HEK293 (cell line): Measurements from ENCODE around the gene FBXO36.

ENCODE experiments used
- CTCF ChIA-PET: fragments of 350-600 bp; formaldehyde crosslinking; extraction: SDS; loops from one replicate; lab custom pipeline; 2021; ENCODE audit warnings: antibody characterized with exemption; lab: Yijun Ruan, JAX
- POLR2A ChIA-PET: fragments of 300-600 bp; formaldehyde crosslinking; extraction: SDS; loops from one replicate; lab custom pipeline; 2020; ENCODE audit warnings: antibody characterized with exemption, inconsistent platforms; lab: Yijun Ruan, JAX
- H3K27ac ChIP-seq: fragments of 200-500 bp; sonication (Bioruptor generic); 2 replicates; pipeline ENCODE4 v1.5.1; 2014; ENCODE audit warnings: low read depth, low read length, control low read depth, inconsistent platforms; ENCODE audit errors: extremely low read depth
- H3K36me3 ChIP-seq, 2 experiments: fragments of 200-500 bp in 1 of 2; sonication (Bioruptor generic) in 1 of 2; 1 replicate in 1 of 2; 2 replicates in 1 of 2; pipeline ENCODE4 v1.5.1; 2014 to 2017; ENCODE audit warnings: inconsistent platforms in 2 of 2, low read length in 2 of 2; ENCODE audit not compliant: control insufficient read depth in 2 of 2, insufficient read depth in 1 of 2
- H3K4me1 ChIP-seq: fragments of 200-500 bp; sonication (Bioruptor generic); 2 replicates; pipeline ENCODE4 v1.5.1; 2014; ENCODE audit warnings: mild to moderate bottlenecking, low read length, inconsistent platforms; ENCODE audit not compliant: control insufficient read depth, insufficient read depth
- H3K4me3 ChIP-seq: 2 replicates; pipeline ENCODE4 v1.5.1; 2011; ENCODE audit warnings: low read depth, mild to moderate bottlenecking, control low read depth, low read length, moderate library complexity
- H3K9me3 ChIP-seq: fragments of 200-500 bp; sonication (Bioruptor generic); 2 replicates; pipeline ENCODE4 v1.5.1; 2014; ENCODE audit warnings: low read depth, low read length, inconsistent platforms; ENCODE audit not compliant: control insufficient read depth, insufficient read depth
- EGR2 ChIP-seq: fragments of 450-650 bp; formaldehyde crosslinking; IDR thresholded peaks from 2 replicates; pipeline ENCODE4 v1.5.1; 2016; ENCODE audit warnings: low read depth, missing biosample characterization, missing genetic modification characterization
- HOXA7 ChIP-seq: sonication (generic); formaldehyde crosslinking; IDR thresholded peaks from 2 replicates; pipeline ENCODE4 v1.8.1; 2022; ENCODE audit warnings: missing genetic modification reagents, borderline replicate concordance
- KLF7 ChIP-seq: fragments of 450-650 bp; formaldehyde crosslinking; IDR thresholded peaks from 2 replicates; pipeline ENCODE4 v1.5.1; 2016; ENCODE audit warnings: missing biosample characterization, missing genetic modification characterization, borderline replicate concordance
- KLF8 ChIP-seq: fragments of 450-650 bp; formaldehyde crosslinking; IDR thresholded peaks from 2 replicates; pipeline ENCODE4 v1.5.1; 2016; ENCODE audit warnings: missing biosample characterization, missing genetic modification characterization
- MEIS1 ChIP-seq: sonication (generic); formaldehyde crosslinking; IDR thresholded peaks from 2 replicates; pipeline ENCODE4 v1.8.1; 2022; ENCODE audit warnings: missing genetic modification reagents, mild to moderate bottlenecking, borderline replicate concordance
- SCRT2 ChIP-seq: fragments of 450-650 bp; formaldehyde crosslinking; IDR thresholded peaks from 2 replicates; pipeline ENCODE4 v1.5.1; 2016; ENCODE audit warnings: missing biosample characterization, missing genetic modification characterization
- ZBTB17 ChIP-seq: fragments of 450-650 bp; formaldehyde crosslinking; IDR thresholded peaks from 2 replicates; pipeline ENCODE4 v1.5.1; 2016; ENCODE audit warnings: missing biosample characterization, missing genetic modification characterization
- ZBTB20 ChIP-seq: fragments of 450-650 bp; formaldehyde crosslinking; IDR thresholded peaks from 2 replicates; pipeline ENCODE4 v1.5.1; 2016; ENCODE audit warnings: missing biosample characterization, missing genetic modification characterization
- ZFP41 ChIP-seq: fragments of 450-650 bp; formaldehyde crosslinking; IDR thresholded peaks from 2 replicates; pipeline ENCODE4 v1.5.1; 2016; ENCODE audit warnings: missing biosample characterization, missing genetic modification characterization, borderline replicate concordance
- ZNF112 ChIP-seq: fragments of 450-650 bp; formaldehyde crosslinking; IDR thresholded peaks from 2 replicates; pipeline ENCODE4 v1.5.0; 2017; ENCODE audit warnings: missing biosample characterization, missing genetic modification characterization
- ZNF302 ChIP-seq: fragments of 450-650 bp; formaldehyde crosslinking; IDR thresholded peaks from 2 replicates; pipeline ENCODE4 v1.5.1; 2016; ENCODE audit warnings: missing biosample characterization, missing genetic modification characterization, low read depth
- ZNF350 ChIP-seq: fragments of 450-650 bp; formaldehyde crosslinking; IDR thresholded peaks from 2 replicates; pipeline ENCODE4 v1.5.0; 2017; ENCODE audit warnings: missing biosample characterization, mild to moderate bottlenecking, missing genetic modification characterization
- ZNF501 ChIP-seq: fragments of 450-650 bp; formaldehyde crosslinking; IDR thresholded peaks from 2 replicates; pipeline ENCODE4 v1.5.1; 2016; ENCODE audit warnings: missing biosample characterization, missing genetic modification characterization
- ZNF544 ChIP-seq: fragments of 450-650 bp; formaldehyde crosslinking; IDR thresholded peaks from 2 replicates; pipeline ENCODE4 v1.5.0; 2017; ENCODE audit warnings: missing biosample characterization, missing genetic modification characterization
- ZNF549 ChIP-seq: fragments of 450-650 bp; IDR thresholded peaks from 2 replicates; pipeline ENCODE4 v1.5.1; 2018; ENCODE audit warnings: missing biosample characterization, missing genetic modification characterization, mild to moderate bottlenecking, inconsistent platforms, moderate library complexity
- ZNF629 ChIP-seq: fragments of 450-650 bp; formaldehyde crosslinking; IDR thresholded peaks from 2 replicates; pipeline ENCODE4 v1.5.1; 2017; ENCODE audit warnings: missing biosample characterization, missing genetic modification characterization
- TF ChIP-seq, protein P1 (sequence below): fragments of 450-650 bp; formaldehyde crosslinking; IDR thresholded peaks from 2 replicates; pipeline ENCODE4 v1.5.1; 2017; ENCODE audit warnings: missing biosample characterization, missing genetic modification characterization
- TF ChIP-seq, protein P2 (sequence below): fragments of 450-650 bp; formaldehyde crosslinking; IDR thresholded peaks from 2 replicates; pipeline ENCODE4 v1.5.1; 2016; ENCODE audit warnings: missing biosample characterization, missing genetic modification characterization
- TF ChIP-seq, protein P3 (sequence below): fragments of 450-650 bp; IDR thresholded peaks from 2 replicates; pipeline ENCODE4 v1.5.1; 2018; ENCODE audit warnings: missing biosample characterization, mild to moderate bottlenecking, missing genetic modification characterization
- TF ChIP-seq, protein P4 (sequence below): fragments of 450-650 bp; formaldehyde crosslinking; IDR thresholded peaks from 2 replicates; pipeline ENCODE4 v1.5.1; 2016; ENCODE audit warnings: missing biosample characterization, missing genetic modification characterization

FBXO36 gene

GRCh38 chr2:230011617-230012016 lies 89.3 kb downstream of the FBXO36 start (continued):
- TF ChIP-seq ZNF501 (tag by site-specific recombination) (no peak), ZFP41 (tag by site-specific recombination) (no peak), ZBTB17 (no peak), ZNF544 (no peak), ZNF302 (tag by site-specific recombination) (no peak), ZNF112 (no peak), ZBTB20 (tag by site-specific recombination) (no peak)
- TF ChIP-seq, protein P1, sequence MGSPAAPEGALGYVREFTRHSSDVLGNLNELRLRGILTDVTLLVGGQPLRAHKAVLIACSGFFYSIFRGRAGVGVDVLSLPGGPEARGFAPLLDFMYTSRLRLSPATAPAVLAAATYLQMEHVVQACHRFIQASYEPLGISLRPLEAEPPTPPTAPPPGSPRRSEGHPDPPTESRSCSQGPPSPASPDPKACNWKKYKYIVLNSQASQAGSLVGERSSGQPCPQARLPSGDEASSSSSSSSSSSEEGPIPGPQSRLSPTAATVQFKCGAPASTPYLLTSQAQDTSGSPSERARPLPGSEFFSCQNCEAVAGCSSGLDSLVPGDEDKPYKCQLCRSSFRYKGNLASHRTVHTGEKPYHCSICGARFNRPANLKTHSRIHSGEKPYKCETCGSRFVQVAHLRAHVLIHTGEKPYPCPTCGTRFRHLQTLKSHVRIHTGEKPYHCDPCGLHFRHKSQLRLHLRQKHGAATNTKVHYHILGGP (tag by site-specific recombination), result no peak
- TF ChIP-seq, protein P2, sequence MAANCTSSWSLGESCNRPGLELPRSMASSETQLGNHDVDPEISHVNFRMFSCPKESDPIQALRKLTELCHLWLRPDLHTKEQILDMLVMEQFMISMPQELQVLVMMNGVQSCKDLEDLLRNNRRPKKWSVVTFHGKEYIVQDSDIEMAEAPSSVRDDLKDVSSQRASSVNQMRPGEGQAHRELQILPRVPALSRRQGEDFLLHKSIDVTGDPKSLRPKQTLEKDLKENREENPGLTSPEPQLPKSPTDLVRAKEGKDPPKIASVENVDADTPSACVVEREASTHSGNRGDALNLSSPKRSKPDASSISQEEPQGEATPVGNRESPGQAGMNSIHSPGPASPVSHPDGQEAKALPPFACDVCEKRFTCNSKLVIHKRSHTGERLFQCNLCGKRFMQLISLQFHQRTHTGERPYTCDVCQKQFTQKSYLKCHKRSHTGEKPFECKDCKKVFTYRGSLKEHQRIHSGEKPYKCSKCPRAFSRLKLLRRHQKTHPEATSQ (tag by site-specific recombination), result no peak

DNA sequence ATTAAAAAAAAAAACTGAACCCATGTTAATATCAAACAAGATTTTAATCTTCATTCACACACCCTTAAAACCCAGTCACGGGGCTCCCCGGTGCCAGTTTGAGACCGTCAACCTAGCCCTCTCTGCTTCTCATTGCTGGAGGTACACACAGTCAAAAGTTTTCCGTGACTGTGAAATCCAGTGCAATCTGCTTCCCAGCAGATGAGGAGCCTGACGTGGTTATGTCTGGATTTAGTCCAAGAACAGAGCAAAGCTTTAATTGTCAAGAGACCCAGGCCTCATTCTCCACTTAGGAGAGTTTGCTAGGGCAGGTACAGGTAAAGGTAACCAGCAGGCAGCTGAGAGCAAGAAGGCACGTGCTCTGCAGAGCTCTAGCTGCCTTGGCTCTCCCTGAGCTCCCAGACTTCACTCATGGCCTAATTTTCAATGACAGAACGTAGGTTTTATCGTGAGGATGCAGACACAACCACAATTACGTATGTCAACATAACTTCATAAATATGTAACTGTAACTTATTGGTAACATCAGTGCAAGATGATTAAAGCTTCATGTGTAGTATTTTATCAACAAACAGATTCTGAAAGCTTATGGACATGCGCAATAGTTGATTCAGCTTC lies 90.1 kb downstream of the FBXO36 start:
- POLR2A ChIA-PET, result no interaction called here
- H3K4me3 ChIP-seq, result no peak overlapping the region
- H3K36me3 ChIP-seq, result no peaks in the 10 kb centered on the region
- CTCF ChIA-PET, result interaction anchor here (0.5 to 1.5 kb wide), 3 partner anchors 10 to 215 kb away, joined by 3 to 5 read pairs (median 4); no protein-coding TSS in a partner anchor
- no peak overlapping the region for H3K27ac ChIP-seq
- TF ChIP-seq EGR2 (tag by site-specific recombination) (no peak), SCRT2 (no peak), HOXA7 (CRISPR knock-in tag) (no peak)
- TF ChIP-seq, protein P3, sequence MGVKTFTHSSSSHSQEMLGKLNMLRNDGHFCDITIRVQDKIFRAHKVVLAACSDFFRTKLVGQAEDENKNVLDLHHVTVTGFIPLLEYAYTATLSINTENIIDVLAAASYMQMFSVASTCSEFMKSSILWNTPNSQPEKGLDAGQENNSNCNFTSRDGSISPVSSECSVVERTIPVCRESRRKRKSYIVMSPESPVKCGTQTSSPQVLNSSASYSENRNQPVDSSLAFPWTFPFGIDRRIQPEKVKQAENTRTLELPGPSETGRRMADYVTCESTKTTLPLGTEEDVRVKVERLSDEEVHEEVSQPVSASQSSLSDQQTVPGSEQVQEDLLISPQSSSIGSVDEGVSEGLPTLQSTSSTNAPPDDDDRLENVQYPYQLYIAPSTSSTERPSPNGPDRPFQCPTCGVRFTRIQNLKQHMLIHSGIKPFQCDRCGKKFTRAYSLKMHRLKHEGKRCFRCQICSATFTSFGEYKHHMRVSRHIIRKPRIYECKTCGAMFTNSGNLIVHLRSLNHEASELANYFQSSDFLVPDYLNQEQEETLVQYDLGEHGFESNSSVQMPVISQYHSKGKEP (tag by site-specific recombination), result no peak
- no peaks in the 10 kb centered on the region for H3K4me1 ChIP-seq
- H3K9me3 ChIP-seq, result no peaks in the 10 kb centered on the region

DNA sequence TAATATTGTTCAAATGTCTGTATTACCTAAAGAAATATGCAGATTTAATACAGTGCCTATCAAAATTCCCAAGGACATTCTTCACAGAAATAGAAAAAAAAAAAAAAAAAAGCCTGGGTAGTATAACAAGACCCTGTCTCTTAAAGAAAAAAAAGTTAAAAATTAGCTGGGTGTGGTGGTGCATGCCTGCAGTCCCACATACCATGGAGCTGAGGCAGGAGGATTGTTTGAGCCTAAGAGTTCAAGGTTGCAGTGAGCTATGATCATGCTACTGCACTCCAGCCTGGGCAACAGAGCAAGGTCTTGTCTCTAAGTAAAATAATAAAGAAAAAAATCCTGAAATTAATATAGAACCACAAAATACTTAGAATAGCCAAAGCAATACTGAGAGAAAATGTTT lies 94.5 kb downstream of the FBXO36 start:
- Histone ChIP-seq H3K4me1 (no peaks in the 10 kb centered on the region), H3K9me3 (no peaks in the 10 kb centered on the region), H3K27ac (no peak overlapping the region), H3K36me3 (no peaks in the 10 kb centered on the region), H3K4me3 (no peak overlapping the region)
- no peak for TF ChIP-seq MEIS1
- no peak for TF ChIP-seq KLF7
- TF ChIP-seq, protein P4, sequence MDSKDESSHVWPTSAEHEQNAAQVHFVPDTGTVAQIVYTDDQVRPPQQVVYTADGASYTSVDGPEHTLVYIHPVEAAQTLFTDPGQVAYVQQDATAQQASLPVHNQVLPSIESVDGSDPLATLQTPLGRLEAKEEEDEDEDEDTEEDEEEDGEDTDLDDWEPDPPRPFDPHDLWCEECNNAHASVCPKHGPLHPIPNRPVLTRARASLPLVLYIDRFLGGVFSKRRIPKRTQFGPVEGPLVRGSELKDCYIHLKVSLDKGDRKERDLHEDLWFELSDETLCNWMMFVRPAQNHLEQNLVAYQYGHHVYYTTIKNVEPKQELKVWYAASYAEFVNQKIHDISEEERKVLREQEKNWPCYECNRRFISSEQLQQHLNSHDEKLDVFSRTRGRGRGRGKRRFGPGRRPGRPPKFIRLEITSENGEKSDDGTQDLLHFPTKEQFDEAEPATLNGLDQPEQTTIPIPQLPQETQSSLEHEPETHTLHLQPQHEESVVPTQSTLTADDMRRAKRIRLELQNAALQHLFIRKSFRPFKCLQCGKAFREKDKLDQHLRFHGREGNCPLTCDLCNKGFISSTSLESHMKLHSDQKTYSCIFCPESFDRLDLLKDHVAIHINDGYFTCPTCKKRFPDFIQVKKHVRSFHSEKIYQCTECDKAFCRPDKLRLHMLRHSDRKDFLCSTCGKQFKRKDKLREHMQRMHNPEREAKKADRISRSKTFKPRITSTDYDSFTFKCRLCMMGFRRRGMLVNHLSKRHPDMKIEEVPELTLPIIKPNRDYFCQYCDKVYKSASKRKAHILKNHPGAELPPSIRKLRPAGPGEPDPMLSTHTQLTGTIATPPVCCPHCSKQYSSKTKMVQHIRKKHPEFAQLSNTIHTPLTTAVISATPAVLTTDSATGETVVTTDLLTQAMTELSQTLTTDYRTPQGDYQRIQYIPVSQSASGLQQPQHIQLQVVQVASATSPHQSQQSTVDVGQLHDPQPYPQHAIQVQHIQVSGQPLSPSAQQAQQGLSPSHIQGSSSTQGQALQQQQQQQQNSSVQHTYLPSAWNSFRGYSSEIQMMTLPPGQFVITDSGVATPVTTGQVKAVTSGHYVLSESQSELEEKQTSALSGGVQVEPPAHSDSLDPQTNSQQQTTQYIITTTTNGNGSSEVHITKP, result no peak
- TF ChIP-seq ZNF544, result no peak
- no peak for TF ChIP-seq ZNF549
- no peak for TF ChIP-seq ZNF629 (tag by site-specific recombination)
- TF ChIP-seq KLF8 (tag by site-specific recombination), result no peak
- no peak for TF ChIP-seq ZNF350 (tag by site-specific recombination)
- ChIA-PET CTCF (interaction anchor here (0.6 kb wide), 1 partner anchor 52 kb away, joined by 4 read pairs; no protein-coding TSS in a partner anchor), POLR2A (no interaction called here)
